Calu3 (cell line): Measurements from ENCODE around the gene FUT7. TPM values are rescaled to one million over a fixed set of nuclear protein-coding genes. Genes with fewer than 3 reads are reported as not detected.
A peak's percentile ranks its signal among the peaks of the same experiment; 100 is the strongest.

Source experiments
- BruUV-seq: library from RNA; stranded (reverse); fragments of 400-500 nt; replicated peaks from 2 replicates; lab custom pipeline; 2021; lab: Mats Ljungman, UMichigan
- CTCF ChIA-PET: fragments of 300-600 bp; sonication (Branson Sonifier 250); formaldehyde crosslinking; loops from one replicate; lab custom pipeline; 2022; ENCODE audit warnings: antibody characterized with exemption; lab: Charles Lee
- DNase-seq: peaks from one replicate; pipeline ENCODE4 v3.0.0; 2022
- H3K27ac Mint-ChIP-seq: one replicate; pipeline ENCODE4 v1.8.0; 2022; ENCODE audit warnings: mixed read lengths; ENCODE audit not compliant: unreplicated experiment
- H3K27me3 Mint-ChIP-seq: one replicate; pipeline ENCODE4 v1.8.0; 2022; ENCODE audit warnings: mixed read lengths; ENCODE audit not compliant: unreplicated experiment
- H3K36me3 Mint-ChIP-seq: one replicate; pipeline ENCODE4 v1.8.0; 2022; ENCODE audit warnings: mild to moderate bottlenecking, moderate library complexity, mixed read lengths; ENCODE audit not compliant: insufficient read depth, unreplicated experiment
- H3K4me1 Mint-ChIP-seq: one replicate; pipeline ENCODE4 v1.8.0; 2022; ENCODE audit warnings: mild to moderate bottlenecking, low read depth, mixed read lengths; ENCODE audit not compliant: unreplicated experiment
- H3K4me3 Mint-ChIP-seq: one replicate; pipeline ENCODE4 v1.8.0; 2022; ENCODE audit warnings: mild to moderate bottlenecking, low read depth, moderate library complexity, mixed read lengths; ENCODE audit not compliant: unreplicated experiment
- H3K9me3 Mint-ChIP-seq: one replicate; pipeline ENCODE4 v1.8.0; 2022; ENCODE audit warnings: low read depth, mixed read lengths; ENCODE audit not compliant: unreplicated experiment
- intact Hi-C: fragments of 100-400 bp; cut with micrococcal nuclease; formaldehyde crosslinking; loops from one replicate; pipeline ENCODE4 v1.10.0; 2022; ENCODE audit not compliant: unreplicated experiment
- total RNA-seq: library from RNA; stranded (reverse); gene quantifications from 2 replicates; pipeline ENCODE4 v1.2.3, GENCODE V29; 2022
- TF ChIP-seq, protein P1 (sequence below): fragments of 200-600 bp; IDR thresholded peaks from one replicate; pipeline ENCODE4 v1.8.0; 2022; ENCODE audit warnings: antibody characterized with exemption; ENCODE audit not compliant: unreplicated experiment

FUT7 gene
- total RNA-seq, 1 experiment from 2014 or later, result not detected

DNA sequence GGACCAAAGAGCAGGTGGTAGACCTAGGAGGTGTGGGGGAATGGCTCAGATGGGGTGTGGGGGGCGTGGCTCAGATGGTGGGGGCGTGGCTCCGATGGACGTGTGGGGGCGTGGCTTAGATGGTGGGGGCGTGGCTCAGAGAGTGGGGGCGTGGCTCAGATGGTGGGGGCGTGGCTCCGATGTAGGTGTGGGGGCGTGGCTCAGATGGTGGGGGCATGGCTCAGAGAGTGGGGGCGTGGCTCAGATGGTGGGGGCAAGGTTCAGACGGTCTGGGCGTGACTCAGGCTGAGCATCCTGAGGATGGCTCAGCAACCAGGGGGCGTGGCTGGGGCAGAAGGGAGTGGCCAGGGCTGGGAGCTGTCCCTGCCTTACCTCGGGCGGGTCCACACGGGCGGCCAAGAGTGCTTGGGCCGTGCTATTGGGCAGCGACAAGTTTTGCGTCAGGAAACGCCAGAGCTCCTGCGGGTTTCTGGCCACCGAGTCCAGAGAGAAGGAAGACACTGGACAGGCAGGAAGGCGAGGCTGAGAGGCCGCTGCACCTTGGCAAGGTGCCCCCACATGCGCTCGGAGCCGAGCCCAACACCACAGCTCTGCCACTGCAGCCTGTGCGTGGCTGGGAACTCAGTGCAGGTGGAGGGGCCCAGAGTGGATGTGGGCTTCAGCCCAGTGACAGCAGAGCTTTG is 9.8 kb downstream of the FUT7 start:
- Mint-ChIP-seq H3K4me1 (no peaks in the 10 kb centered on the region), H3K9me3 (no peaks in the 10 kb centered on the region), H3K4me3 (no peak overlapping the region), H3K27ac (peak overlapping the region; percentile 58), H3K27me3 (no peaks in the 10 kb centered on the region), H3K36me3 (peaks cover 17% of the 10 kb centered on the region)
- no TSS peak for BruUV-seq
- intact Hi-C loops, result no loop called here
- TF ChIP-seq, protein P1, sequence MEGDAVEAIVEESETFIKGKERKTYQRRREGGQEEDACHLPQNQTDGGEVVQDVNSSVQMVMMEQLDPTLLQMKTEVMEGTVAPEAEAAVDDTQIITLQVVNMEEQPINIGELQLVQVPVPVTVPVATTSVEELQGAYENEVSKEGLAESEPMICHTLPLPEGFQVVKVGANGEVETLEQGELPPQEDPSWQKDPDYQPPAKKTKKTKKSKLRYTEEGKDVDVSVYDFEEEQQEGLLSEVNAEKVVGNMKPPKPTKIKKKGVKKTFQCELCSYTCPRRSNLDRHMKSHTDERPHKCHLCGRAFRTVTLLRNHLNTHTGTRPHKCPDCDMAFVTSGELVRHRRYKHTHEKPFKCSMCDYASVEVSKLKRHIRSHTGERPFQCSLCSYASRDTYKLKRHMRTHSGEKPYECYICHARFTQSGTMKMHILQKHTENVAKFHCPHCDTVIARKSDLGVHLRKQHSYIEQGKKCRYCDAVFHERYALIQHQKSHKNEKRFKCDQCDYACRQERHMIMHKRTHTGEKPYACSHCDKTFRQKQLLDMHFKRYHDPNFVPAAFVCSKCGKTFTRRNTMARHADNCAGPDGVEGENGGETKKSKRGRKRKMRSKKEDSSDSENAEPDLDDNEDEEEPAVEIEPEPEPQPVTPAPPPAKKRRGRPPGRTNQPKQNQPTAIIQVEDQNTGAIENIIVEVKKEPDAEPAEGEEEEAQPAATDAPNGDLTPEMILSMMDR, result no peak
- peak; percentile 71 for DNase-seq
- CTCF ChIA-PET, result interaction anchor here (0.6 kb wide), 1 partner anchor 54 kb away, joined by 8 read pairs; no protein-coding TSS in a partner anchor

DNA sequence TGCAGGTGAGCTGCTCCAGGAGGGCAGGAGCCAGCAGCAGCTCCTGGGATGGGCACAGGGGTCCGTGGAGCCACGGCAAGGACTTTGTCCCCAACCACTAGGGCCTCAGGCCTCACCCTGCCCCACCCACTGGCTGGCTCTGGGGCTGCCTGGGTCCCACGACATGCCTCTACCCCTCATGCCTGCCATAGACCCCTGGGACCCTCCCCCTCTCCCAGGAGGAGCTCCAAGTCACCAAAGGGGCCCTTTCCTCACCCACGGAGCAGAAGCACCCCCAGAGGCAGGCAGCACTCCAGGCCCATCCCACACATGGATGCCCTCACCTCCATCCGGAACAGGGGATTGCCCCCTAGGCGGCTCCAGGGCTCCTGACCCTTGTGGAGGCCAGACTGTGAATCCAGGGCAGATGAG is 10.3 kb downstream of the FUT7 start:
- intact Hi-C loops, result no loop called here
- CTCF ChIA-PET, result interaction anchor here (0.6 kb wide), 1 partner anchor 54 kb away, joined by 8 read pairs; no protein-coding TSS in a partner anchor
- Mint-ChIP-seq H3K27ac (peak overlapping the region; percentile 58), H3K9me3 (no peaks in the 10 kb centered on the region), H3K4me1 (no peaks in the 10 kb centered on the region), H3K27me3 (no peaks in the 10 kb centered on the region), H3K4me3 (no peak overlapping the region), H3K36me3 (peaks cover 17% of the 10 kb centered on the region)
- no TSS peak for BruUV-seq
- TF ChIP-seq, protein P1, result no peak
- DNase-seq, result no peak

DNA sequence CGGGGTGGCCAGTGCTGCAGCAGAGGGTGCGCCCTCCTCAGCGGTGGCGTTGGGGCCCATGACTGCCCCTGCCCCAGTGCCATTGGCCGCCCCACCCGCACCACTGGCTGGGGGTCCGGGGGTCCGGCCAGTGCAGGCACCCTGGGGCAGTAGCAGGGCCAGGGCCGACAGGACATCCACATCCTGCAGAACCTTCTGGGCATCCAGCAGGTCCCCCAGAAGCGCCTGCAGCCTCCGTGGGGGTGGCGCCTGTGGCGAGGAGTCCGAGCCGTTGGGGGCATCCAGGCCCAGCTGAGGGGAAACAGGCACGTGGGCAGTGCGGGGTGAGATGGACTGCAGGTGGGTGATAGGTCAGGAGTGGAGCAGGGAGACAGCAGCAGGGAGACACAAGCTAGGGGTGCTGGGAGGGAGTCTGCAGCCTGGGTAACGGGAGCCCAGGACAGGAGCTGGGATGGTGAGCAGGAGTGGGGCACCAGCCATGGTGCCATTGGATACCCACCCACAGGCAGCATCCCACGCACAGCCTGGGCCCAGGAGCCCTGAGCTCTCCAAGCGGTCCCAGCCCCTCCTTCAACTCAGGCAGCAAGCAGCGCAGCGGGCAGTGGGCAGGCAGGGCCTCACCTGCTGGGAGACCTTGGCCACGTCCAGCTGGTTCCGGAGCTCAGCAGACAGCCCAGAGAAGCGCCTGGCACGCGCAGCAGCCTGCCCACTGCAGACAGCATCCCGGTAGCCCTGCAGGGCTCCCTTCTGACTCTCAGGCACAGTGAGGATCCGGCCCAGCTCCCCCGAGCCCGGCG is 10.9 kb downstream of the FUT7 start:
- H3K36me3 Mint-ChIP-seq, result peaks cover 17% of the 10 kb centered on the region
- H3K9me3 Mint-ChIP-seq, result no peaks in the 10 kb centered on the region
- BruUV-seq, result no TSS peak
- H3K4me3 Mint-ChIP-seq, result no peak overlapping the region
- no peak overlapping the region for H3K27ac Mint-ChIP-seq
- intact Hi-C loops, result no loop called here
- TF ChIP-seq, protein P1, result no peak
- H3K27me3 Mint-ChIP-seq, result no peaks in the 10 kb centered on the region
- DNase-seq, result no peak
- no peaks in the 10 kb centered on the region for H3K4me1 Mint-ChIP-seq
- CTCF ChIA-PET, result interaction anchor here (0.6 kb wide), 1 partner anchor 53 kb away, joined by 8 read pairs; no protein-coding TSS in a partner anchor

DNA sequence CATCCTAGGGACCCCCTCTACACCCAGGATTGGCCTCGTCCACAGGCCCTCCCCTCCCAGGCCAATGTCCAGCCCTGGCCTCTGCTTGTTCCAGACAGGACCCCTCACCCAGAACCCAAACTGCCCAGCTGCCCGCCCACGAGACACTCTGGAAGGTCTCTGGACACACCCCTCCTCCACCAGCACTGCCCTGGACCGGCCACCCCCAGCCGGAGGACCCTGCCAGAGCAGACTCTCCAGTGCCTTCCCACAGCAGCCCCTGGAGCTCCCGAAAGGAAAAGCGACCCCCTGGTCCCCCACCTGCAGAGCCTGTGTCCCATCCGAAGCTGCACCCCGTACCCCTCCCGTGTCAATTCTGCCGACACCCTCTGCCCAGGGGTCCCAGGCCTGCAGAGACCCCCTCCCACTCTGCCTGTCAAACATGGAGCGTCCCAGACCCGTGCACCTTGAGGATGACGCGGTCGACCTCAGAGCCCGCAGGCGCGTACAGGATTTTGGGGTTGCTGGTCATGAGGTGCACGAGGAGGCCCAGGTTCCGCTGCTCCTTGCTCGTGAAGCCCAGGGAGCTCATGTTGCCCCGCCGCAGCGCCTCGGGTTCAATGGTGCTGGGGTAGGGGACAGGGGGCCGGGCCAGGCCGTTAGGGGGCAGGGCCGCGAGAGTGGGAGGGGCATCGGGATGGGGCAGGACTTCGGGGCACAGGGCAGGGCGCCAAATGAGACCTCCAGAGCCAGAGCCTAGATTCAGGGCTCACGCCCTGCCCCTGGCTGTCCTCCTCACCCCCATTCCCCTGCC is 11.8 kb downstream of the FUT7 start:
- CTCF ChIA-PET, result no interaction called here

More for the DNA sequence above, 11.8 kb downstream of the FUT7 start:
- intact Hi-C loops, result no loop called here
- no peak for DNase-seq
- no TSS peak for BruUV-seq
- Mint-ChIP-seq H3K4me1 (no peaks in the 10 kb centered on the region), H3K27ac (no peak overlapping the region), H3K4me3 (no peak overlapping the region), H3K9me3 (no peaks in the 10 kb centered on the region), H3K27me3 (no peaks in the 10 kb centered on the region), H3K36me3 (peaks cover 19% of the 10 kb centered on the region)
- TF ChIP-seq, protein P1, result no peak
